Lung microvascular endothelial cell (primary cell): ENCODE data around the gene IL17RA. TPM values are rescaled to one million over a fixed set of nuclear protein-coding genes. Genes with fewer than 3 reads are reported as not detected.
A peak's percentile ranks its signal among the peaks of the same experiment; 100 is the strongest.
"Not testable (repeated sequence)": the region's sequence is repeated elsewhere in the genome, so short reads cannot be mapped to it uniquely, and the experiment has no call there.

ENCODE experiments used
- DNase-seq, 2 donors: peaks; one replicate each; pipeline versions ENCODE4 v3.0.0 to v3.0.0-alpha.2; 2010; ENCODE audit warnings: low read depth in 2 of 2
- total RNA-seq: library from RNA; depleted of rRNA; stranded (reverse); fragments of >200 nt; gene quantifications from 2 replicates; pipeline ENCODE4 v1.2.1, GENCODE V29; 2014

The IL17RA gene, protein sequence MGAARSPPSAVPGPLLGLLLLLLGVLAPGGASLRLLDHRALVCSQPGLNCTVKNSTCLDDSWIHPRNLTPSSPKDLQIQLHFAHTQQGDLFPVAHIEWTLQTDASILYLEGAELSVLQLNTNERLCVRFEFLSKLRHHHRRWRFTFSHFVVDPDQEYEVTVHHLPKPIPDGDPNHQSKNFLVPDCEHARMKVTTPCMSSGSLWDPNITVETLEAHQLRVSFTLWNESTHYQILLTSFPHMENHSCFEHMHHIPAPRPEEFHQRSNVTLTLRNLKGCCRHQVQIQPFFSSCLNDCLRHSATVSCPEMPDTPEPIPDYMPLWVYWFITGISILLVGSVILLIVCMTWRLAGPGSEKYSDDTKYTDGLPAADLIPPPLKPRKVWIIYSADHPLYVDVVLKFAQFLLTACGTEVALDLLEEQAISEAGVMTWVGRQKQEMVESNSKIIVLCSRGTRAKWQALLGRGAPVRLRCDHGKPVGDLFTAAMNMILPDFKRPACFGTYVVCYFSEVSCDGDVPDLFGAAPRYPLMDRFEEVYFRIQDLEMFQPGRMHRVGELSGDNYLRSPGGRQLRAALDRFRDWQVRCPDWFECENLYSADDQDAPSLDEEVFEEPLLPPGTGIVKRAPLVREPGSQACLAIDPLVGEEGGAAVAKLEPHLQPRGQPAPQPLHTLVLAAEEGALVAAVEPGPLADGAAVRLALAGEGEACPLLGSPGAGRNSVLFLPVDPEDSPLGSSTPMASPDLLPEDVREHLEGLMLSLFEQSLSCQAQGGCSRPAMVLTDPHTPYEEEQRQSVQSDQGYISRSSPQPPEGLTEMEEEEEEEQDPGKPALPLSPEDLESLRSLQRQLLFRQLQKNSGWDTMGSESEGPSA
- total RNA-seq, result 1.8 and 2.0 TPM in 2 replicates

- peak; percentile 76 to 85 for DNase-seq
Measured at GRCh38 chr22:17084554-17085276, at the start of gene IL17RA. Gene IL17RA (plus strand): TSS chr22:17085000. CDS start chr22:17085092, 92 bp downstream.

- no peak for DNase-seq
Measured at GRCh38 chr22:17035246-17035645, 49.6 kb upstream of the IL17RA start.

DNA sequence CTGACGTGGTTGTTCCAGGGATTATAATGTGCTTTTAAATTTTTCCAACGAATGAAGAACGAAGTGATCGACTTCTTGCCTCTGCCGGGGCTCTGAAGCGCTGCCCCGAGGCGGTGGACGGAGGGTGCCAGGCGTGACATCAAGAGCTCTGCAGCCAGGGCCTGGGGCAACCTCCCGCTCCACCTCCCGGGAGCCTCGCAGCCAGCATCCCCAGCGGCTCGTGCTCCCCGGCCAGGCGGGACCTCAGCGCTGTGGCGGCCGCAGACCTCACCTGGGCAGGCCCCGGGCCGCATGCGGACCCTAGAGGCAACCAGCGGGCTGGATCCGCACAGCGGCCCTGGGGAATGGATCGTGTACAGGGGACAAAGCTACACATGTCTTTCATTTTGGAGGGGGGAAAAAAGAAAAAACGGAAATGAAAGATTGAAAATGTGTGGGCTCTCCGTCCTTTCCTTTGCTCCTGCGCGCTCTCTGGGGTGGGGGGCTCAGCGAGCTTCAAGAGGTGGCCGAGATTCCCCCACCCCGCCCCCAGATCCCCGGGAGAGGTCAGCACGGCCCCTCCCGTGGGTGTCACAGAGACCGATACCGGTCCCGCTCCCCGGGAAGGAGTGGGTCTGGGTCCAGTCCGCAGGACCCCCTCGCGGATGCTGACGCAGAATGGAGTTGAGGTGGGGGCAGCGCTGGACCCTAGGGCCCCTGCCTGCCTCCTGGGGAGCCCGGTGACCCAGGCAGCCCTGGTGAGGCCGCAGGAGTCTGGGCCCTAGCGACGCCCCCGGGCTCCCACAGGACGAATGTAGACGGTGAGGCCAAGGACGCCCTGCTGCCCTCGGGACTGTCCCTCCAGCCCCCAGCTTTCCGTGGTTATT lies 48.6 kb upstream of the IL17RA start:
- not testable (repeated sequence) for DNase-seq

DNA sequence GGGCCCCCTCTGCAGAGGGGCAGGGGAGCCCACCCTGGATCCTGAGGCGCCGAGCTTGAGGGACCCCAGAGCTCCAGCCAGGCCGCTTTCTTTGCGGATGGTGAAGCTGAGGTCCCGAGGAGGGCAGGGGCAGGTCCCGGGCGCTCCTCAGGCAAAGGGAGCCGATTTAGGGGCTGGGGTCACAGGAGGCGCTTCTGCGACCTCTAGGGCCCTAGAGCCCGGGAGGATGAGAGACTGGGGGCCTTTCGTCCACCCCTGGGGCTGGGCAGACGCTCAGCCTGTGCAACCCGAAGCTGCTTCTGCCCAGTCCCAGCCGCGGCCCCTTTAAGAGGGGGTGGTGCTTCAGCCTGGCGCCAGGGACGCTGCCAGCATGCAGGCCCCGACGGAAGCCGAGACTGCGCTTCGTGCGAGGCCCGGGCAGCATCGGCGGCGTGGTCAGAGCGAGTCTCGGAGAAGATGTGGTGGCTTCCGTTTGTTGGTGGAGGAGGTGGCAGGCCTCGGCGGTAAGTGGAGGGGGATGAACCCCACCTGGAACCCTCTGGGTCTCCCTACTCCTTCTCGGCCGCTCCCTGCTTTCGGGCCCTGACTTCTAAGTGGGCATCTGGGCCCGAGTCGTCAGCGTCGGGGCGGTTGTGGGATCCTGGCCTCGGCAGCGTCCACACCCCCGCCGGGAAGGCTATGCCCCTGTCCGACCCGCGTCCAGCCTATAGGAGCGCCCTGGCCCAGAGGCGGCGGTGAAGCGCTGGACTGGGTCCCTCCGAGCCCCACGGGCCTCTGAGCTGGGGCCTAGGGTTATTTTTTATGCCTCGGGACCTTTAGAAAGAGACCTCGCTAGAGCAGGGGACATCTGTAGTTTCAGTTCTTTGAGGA lies 47.7 kb upstream of the IL17RA start:
- not testable (repeated sequence) for DNase-seq

DNA sequence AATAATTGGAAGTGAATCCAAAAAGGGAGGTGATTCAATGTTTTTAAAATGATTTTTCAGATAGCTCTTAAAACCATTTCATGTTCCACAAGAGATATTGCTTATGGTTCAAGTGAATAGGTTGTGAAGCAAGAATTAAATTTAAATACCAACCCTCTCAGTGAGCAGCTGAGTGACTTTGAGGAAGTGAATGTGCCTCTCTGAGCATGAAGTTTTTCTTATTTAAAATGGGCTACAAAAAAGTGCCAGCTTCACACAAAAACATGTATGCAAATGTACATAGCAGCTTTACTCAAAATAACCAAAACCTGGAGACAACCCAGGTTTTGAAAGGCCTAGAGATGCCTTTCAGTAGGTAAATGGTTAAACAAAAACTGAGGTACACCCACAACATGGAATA lies 41.3 kb upstream of the IL17RA start:
- DNase-seq, result no peak

GRCh38 chr22:17046566-17047348 lies 38.0 kb upstream of the IL17RA start:
- no peak for DNase-seq

DNA sequence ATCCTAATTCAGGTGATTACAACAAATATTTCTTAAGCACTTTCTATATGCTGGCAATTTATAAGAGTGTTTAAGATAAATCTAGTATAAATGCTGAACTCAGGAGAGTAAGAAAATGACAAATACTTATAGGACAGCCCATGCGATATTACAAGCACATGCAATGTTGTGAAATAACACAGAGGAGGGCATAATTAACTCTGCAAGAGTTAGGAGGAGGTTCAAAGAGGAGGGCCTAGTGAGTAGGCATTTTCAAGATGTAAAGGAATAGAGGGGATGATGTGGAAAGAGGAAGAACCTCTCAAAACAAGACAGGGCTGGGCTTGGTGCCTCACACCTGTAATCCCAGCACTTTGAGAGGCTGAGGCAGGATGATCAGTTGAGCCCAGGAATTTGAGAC lies 37.1 kb upstream of the IL17RA start:
- no peak for DNase-seq

DNA sequence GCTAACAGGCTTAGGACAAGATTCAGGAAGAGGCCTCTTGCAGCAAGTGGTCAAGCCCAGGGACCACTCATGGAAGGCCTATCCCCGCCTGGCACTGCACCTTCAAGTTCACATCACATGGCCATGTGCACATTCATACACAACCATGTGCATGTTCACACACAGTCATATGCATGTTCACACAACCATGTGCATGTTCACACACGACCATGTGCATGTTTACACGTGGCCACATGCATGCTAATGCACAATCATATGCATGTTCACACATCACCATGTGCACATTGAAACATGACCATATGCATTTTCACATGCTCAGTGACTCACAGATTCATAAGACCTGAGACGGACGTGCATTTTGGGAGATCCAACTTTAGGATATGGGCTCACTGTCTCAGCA lies 28.7 kb upstream of the IL17RA start:
- no peak for DNase-seq

DNA sequence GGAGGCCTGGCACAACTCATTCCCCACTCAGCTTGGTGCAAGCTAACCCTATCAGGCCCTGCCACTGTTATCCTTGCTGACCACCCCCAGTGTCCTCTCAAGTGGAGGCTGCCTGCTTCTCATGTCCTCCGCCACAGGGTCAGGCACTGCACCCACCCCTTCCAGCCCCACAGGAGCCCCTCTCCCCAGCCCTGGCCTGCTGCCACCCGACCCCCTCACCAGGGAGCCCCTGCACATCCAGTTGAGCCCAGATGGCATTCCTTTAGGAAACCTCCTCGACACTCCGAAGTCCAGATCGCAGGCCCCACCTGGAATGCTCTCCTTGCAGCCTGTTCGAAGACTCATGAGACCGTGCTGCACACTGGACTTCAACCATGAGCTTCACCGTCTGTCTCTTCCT lies 28.0 kb upstream of the IL17RA start:
- no peak for DNase-seq

GRCh38 chr22:17057959-17058814 lies 26.6 kb upstream of the IL17RA start:
- DNase-seq, result peak; percentile 80 to 82

- DNase-seq, result no peak
Measured at GRCh38 chr22:17060126-17060525, 24.7 kb upstream of the IL17RA start.

GRCh38 chr22:17063411-17064106 lies 21.2 kb upstream of the IL17RA start:
- DNase-seq, result peak in 1 of 2 donors; percentile 87

GRCh38 chr22:17064498-17065100 lies 20.2 kb upstream of the IL17RA start:
- no peak for DNase-seq

- DNase-seq, result no peak
Measured at GRCh38 chr22:17065433-17065832, 19.4 kb upstream of the IL17RA start.

DNA sequence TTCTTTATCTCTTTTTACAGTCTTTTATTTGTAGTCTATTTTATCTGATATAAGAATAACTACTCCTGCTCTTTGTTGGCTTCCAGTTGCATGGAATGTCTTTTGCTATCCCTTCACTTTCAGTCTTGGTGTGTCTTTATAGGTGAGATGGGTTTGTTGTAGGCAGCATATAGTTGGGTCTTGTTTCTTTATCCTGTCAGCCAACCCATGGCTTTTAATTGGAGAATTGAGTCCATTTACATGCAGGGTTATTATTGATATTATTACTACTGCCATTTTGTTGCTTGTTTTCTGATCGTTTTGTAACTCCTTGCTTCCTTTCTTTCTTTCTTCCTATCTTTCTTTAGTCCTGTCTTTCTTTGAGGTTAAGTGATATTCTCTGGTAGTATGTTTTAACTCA lies 11.9 kb upstream of the IL17RA start:
- no peak for DNase-seq

- no peak for DNase-seq
Measured at GRCh38 chr22:17074648-17075002, 10.2 kb upstream of the IL17RA start.

GRCh38 chr22:17077255-17077654 lies 7.5 kb upstream of the IL17RA start:
- no peak for DNase-seq
